Activated CD4-positive, alpha-beta T cell treated with anti-CD3 and anti-CD28 coated beads for 24 hours (primary cell): ENCODE measurements around the gene SLC27A2.

Experiments
- DNase-seq, 2 donors: peaks; one replicate each; pipeline ENCODE4 v3.0.0-alpha.2; 2020; ENCODE audit warnings: low read depth in 2 of 2

The SLC27A2 gene

GRCh38 chr15:50238255-50238654 lies 56.3 kb downstream of the SLC27A2 start:
- no peak for DNase-seq

- DNase-seq = no peak
Measured at GRCh38 chr15:50241684-50242450, 59.9 kb downstream of the SLC27A2 start.

GRCh38 chr15:50244153-50244552 lies 62.2 kb downstream of the SLC27A2 start:
- DNase-seq = no peak

- no peak for DNase-seq
Measured at GRCh38 chr15:50244959-50245624, 63.1 kb downstream of the SLC27A2 start.

- DNase-seq = no peak
Measured at GRCh38 chr15:50246631-50247030, 64.6 kb downstream of the SLC27A2 start.

GRCh38 chr15:50247819-50248655 lies 66.0 kb downstream of the SLC27A2 start:
- no peak for DNase-seq

- DNase-seq = no peak
Measured at GRCh38 chr15:50248994-50249582, 67.1 kb downstream of the SLC27A2 start.

GRCh38 chr15:50249704-50250103 lies 67.7 kb downstream of the SLC27A2 start:
- DNase-seq = no peak

- DNase-seq = no peak
Measured at GRCh38 chr15:50250760-50251394, 68.9 kb downstream of the SLC27A2 start.

GRCh38 chr15:50251638-50252182 lies 69.7 kb downstream of the SLC27A2 start:
- no peak for DNase-seq

GRCh38 chr15:50252556-50252955 lies 70.6 kb downstream of the SLC27A2 start:
- no peak for DNase-seq

- DNase-seq = no peak
Measured at GRCh38 chr15:50256188-50257041, 74.4 kb downstream of the SLC27A2 start.

- no peak for DNase-seq
Measured at GRCh38 chr15:50257332-50257731, 75.3 kb downstream of the SLC27A2 start.

- DNase-seq = no peak
Measured at GRCh38 chr15:50257924-50258323, 75.9 kb downstream of the SLC27A2 start.

- DNase-seq = no peak
Measured at GRCh38 chr15:50259276-50259675, 77.3 kb downstream of the SLC27A2 start.

- no peak for DNase-seq
Measured at GRCh38 chr15:50260969-50261496, 79.0 kb downstream of the SLC27A2 start.

- no peak for DNase-seq
Measured at GRCh38 chr15:50261981-50262380, 80.0 kb downstream of the SLC27A2 start.

- DNase-seq = peak in 1 of 2 donors; percentile 28
Measured at GRCh38 chr15:50262533-50262932, 80.5 kb downstream of the SLC27A2 start.

GRCh38 chr15:50265620-50266019 lies 83.6 kb downstream of the SLC27A2 start, which contains the start of gene HDC:
HDC (minus strand) TSS chr15:50265726; CDS start chr15:50265623, 103 bp downstream.
- DNase-seq = no peak

GRCh38 chr15:50267577-50267976 lies 85.6 kb downstream of the SLC27A2 start:
- no peak for DNase-seq
